Measurements from ENCODE around the gene TNS1.

GRCh38 chr2:218011653-218012040 lies 8.9 kb upstream of the TNS1 start:
- no peak for TF ChIP-seq POLR2AphosphoS5 (IDR thresholded peaks at IDR 0.05; ENCODE audit: low read depth, low read length)
- no peak for TF ChIP-seq POLR2A (IDR thresholded peaks at IDR 0.05; ENCODE audit: borderline replicate concordance, extremely low read depth, insufficient read depth, insufficient read length)
- TF ChIP-seq RAD21 (IDR thresholded peaks at IDR 0.05; ENCODE audit: low read depth) = no peak
- TF ChIP-seq SP1 (IDR thresholded peaks at IDR 0.05; ENCODE audit: low read depth) = no peak
- no peak for TF ChIP-seq CEBPB (IDR thresholded peaks at IDR 0.05; ENCODE audit: low read depth)
- no peak for TF ChIP-seq SIN3A (IDR thresholded peaks at IDR 0.05; ENCODE audit: low read depth)
- TF ChIP-seq, protein P1, sequence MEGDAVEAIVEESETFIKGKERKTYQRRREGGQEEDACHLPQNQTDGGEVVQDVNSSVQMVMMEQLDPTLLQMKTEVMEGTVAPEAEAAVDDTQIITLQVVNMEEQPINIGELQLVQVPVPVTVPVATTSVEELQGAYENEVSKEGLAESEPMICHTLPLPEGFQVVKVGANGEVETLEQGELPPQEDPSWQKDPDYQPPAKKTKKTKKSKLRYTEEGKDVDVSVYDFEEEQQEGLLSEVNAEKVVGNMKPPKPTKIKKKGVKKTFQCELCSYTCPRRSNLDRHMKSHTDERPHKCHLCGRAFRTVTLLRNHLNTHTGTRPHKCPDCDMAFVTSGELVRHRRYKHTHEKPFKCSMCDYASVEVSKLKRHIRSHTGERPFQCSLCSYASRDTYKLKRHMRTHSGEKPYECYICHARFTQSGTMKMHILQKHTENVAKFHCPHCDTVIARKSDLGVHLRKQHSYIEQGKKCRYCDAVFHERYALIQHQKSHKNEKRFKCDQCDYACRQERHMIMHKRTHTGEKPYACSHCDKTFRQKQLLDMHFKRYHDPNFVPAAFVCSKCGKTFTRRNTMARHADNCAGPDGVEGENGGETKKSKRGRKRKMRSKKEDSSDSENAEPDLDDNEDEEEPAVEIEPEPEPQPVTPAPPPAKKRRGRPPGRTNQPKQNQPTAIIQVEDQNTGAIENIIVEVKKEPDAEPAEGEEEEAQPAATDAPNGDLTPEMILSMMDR (IDR thresholded peaks at IDR 0.05 in 2 of 3, conservative IDR thresholded peaks at IDR 0.05 in 1 of 3; ENCODE audit: borderline replicate concordance in 1 of 3, insufficient read depth in 1 of 3, low read depth in 2 of 3, low read length in 2 of 3) = no peak
- no peak for TF ChIP-seq EZH2 (IDR thresholded peaks at IDR 0.05)
- no peak for TF ChIP-seq ZFX (IDR thresholded peaks at IDR 0.05)
- TF ChIP-seq REST (IDR thresholded peaks at IDR 0.05; ENCODE audit: low read depth) = no peak
- no peak for TF ChIP-seq EZH2phosphoT487 (IDR thresholded peaks at IDR 0.05; ENCODE audit: borderline replicate concordance)
- no peak for TF ChIP-seq FOSL1 (IDR thresholded peaks at IDR 0.05; ENCODE audit: low read depth)
- no peak for TF ChIP-seq ELF1 (IDR thresholded peaks at IDR 0.05; ENCODE audit: borderline replicate concordance, low read depth)

All from HCT116 (cell line).